GM23338 (cell line): ENCODE measurements around the gene YWHAE. TPM values are rescaled to one million over a fixed set of nuclear protein-coding genes. Genes with fewer than 3 reads are reported as not detected.
"Not testable (repeated sequence)": the region's sequence is repeated elsewhere in the genome, so short reads cannot be mapped to it uniquely, and the experiment has no call there.

ENCODE experiments used
- ATAC-seq: fragments of 200-7000 bp; cut with Tn5 transposase; 3 replicates; pipeline ENCODE4 v1.9.1; 2020
- DNase-seq: peaks from one replicate; pipeline ENCODE4 v3.0.0-alpha.2; 2015; ENCODE audit warnings: low spot score
- H2AFZ ChIP-seq: fragments of 200-600 bp; sonication (generic); 2 replicates; pipeline ENCODE4 v1.8.0; 2016; ENCODE audit warnings: antibody characterized with exemption, mild to moderate bottlenecking, moderate library complexity
- H3F3A ChIP-seq: fragments of 200-600 bp; sonication (generic); replicated peaks from 2 replicates; pipeline ENCODE4 v1.8.0; 2017; ENCODE audit warnings: antibody characterized with exemption, mixed run types, low read depth
- H3K27ac ChIP-seq: fragments of 200-600 bp; sonication (generic); 2 replicates; pipeline ENCODE4 v1.6.1; 2016; ENCODE audit warnings: low read depth
- H3K27me3 ChIP-seq: fragments of 200-600 bp; sonication (generic); 2 replicates; pipeline ENCODE4 v1.8.0; 2016; ENCODE audit warnings: mild to moderate bottlenecking, mixed run types, moderate library complexity; ENCODE audit not compliant: insufficient read depth
- H3K36me3 ChIP-seq: fragments of 200-600 bp; sonication (generic); 2 replicates; pipeline ENCODE4 v1.8.0; 2016; ENCODE audit warnings: mild to moderate bottlenecking; ENCODE audit not compliant: insufficient read depth
- H3K4me1 ChIP-seq: fragments of 200-600 bp; sonication (generic); 2 replicates; pipeline ENCODE4 v1.8.0; 2016; ENCODE audit warnings: mild to moderate bottlenecking, moderate library complexity; ENCODE audit not compliant: insufficient read depth
- H3K4me2 ChIP-seq: fragments of 200-600 bp; sonication (generic); 2 replicates; pipeline ENCODE4 v1.7.1; 2017; ENCODE audit warnings: mixed run types
- H3K4me3 ChIP-seq: fragments of 200-600 bp; sonication (generic); 2 replicates; pipeline ENCODE4 v1.6.1; 2016; ENCODE audit warnings: mixed run types
- H3K79me2 ChIP-seq: fragments of 200-600 bp; sonication (generic); replicated peaks from 2 replicates; pipeline ENCODE4 v1.8.0; 2017; ENCODE audit warnings: mild to moderate bottlenecking; ENCODE audit not compliant: insufficient read depth
- H3K9me2 ChIP-seq: fragments of 200-600 bp; sonication (generic); 2 replicates; pipeline ENCODE4 v1.8.0; 2017; ENCODE audit not compliant: insufficient read depth
- H4K20me1 ChIP-seq: fragments of 200-600 bp; sonication (generic); replicated peaks from 2 replicates; pipeline ENCODE4 v1.8.0; 2017; ENCODE audit warnings: mild to moderate bottlenecking; ENCODE audit not compliant: insufficient read depth
- H3K27ac Mint-ChIP-seq: 2 replicates; pipeline ENCODE4 v1.8.0; 2020; ENCODE audit warnings: inconsistent platforms, mild to moderate bottlenecking, moderate library complexity, mixed read lengths
- H3K27me3 Mint-ChIP-seq: 3 replicates; pipeline ENCODE4 v1.8.0; 2022; ENCODE audit warnings: low read depth, mild to moderate bottlenecking, moderate library complexity, mixed read lengths, inconsistent platforms; ENCODE audit not compliant: insufficient read depth, poor library complexity
- H3K36me3 Mint-ChIP-seq: 3 replicates; pipeline ENCODE4 v1.8.0; 2021; ENCODE audit warnings: low read depth, mild to moderate bottlenecking, inconsistent platforms, moderate library complexity, mixed read lengths
- H3K4me1 Mint-ChIP-seq: 3 replicates; pipeline ENCODE4 v1.8.0; 2020; ENCODE audit warnings: mild to moderate bottlenecking, inconsistent platforms, mixed read lengths
- H3K4me3 Mint-ChIP-seq: 3 replicates; pipeline ENCODE4 v1.8.0; 2021; ENCODE audit warnings: moderate library complexity, mild to moderate bottlenecking, inconsistent platforms, mixed read lengths
- H3K9me3 Mint-ChIP-seq: 3 replicates; pipeline ENCODE4 v1.8.0; 2020; ENCODE audit warnings: moderate library complexity, mild to moderate bottlenecking, inconsistent platforms, mixed read lengths
- CREB1 ChIP-seq: fragments of 250-450 bp; sonication (Bioruptor Pico); IDR thresholded peaks from 2 replicates; pipeline ENCODE4 v1.5.0; 2020; ENCODE audit warnings: low read depth, mild to moderate bottlenecking, moderate library complexity
- ETS1 ChIP-seq: IDR thresholded peaks from 2 replicates; pipeline ENCODE4 v1.6.1; 2016; ENCODE audit warnings: antibody characterized with exemption
- EZH2 ChIP-seq: fragments of 200-600 bp; sonication (generic); IDR thresholded peaks from one replicate; pipeline ENCODE4 v1.8.0; 2017; ENCODE audit warnings: antibody characterized with exemption, mild to moderate bottlenecking, low read depth; ENCODE audit not compliant: unreplicated experiment
- EZH2phosphoT487 ChIP-seq: fragments of 200-600 bp; sonication (generic); IDR thresholded peaks from one replicate; pipeline ENCODE4 v1.8.1; 2018; ENCODE audit warnings: antibody characterized with exemption; ENCODE audit not compliant: unreplicated experiment
- polyA plus RNA-seq: library from polyadenylated mRNA; unstranded; fragments of >200 nt; fragmentation: Nextera tagmentation; extraction: Ambion mirVana; gene quantifications from 2 replicates; pipeline ENCODE4 v1.2.1, GENCODE V29; 2016
- total RNA-seq: library from RNA; depleted of rRNA; stranded (reverse); fragments of >200 nt; shearing (Covaris generic); gene quantifications from 2 replicates; pipeline ENCODE4 v1.2.3, GENCODE V29; 2014
- TF ChIP-seq, protein P1 (sequence below): fragments of 250-450 bp; sonication (Bioruptor Pico); IDR thresholded peaks from 2 replicates; pipeline ENCODE4 v1.5.0; 2020; ENCODE audit warnings: mild to moderate bottlenecking, moderate library complexity

The YWHAE gene
- total and polyA plus RNA-seq, 2 experiments from 2014 or later, result 1,251 to 1,283 TPM

GRCh38 chr17:1379208-1379929 lies 20.7 kb downstream of the YWHAE start:
- DNase-seq, result no peak
- no peak overlapping the region for H2AFZ ChIP-seq
- peak overlapping the region; percentile 22 for H3K27ac ChIP-seq
- peaks cover 98% of the 10 kb centered on the region for H4K20me1 ChIP-seq
- H3F3A ChIP-seq, result peaks cover 7% of the 10 kb centered on the region; the same call in 1 of the 2 replicates
- no peak for ATAC-seq
- H3K79me2 ChIP-seq, result peaks cover 100% of the 10 kb centered on the region
- H3K36me3 Mint-ChIP-seq, result peaks cover 19% of the 10 kb centered on the region; the same call in 2 of the 3 replicates
- no peak overlapping the region for H3K4me3 Mint-ChIP-seq
- H3K27me3 ChIP-seq, result no peaks in the 10 kb centered on the region
- no peaks in the 10 kb centered on the region for H3K9me3 Mint-ChIP-seq
- H3K9me2 ChIP-seq, result no peaks in the 10 kb centered on the region
- H3K4me2 ChIP-seq, result no peak overlapping the region
- no peaks in the 10 kb centered on the region for H3K36me3 ChIP-seq
- H3K27me3 Mint-ChIP-seq, result peaks cover 12% of the 10 kb centered on the region
- TF ChIP-seq EZH2phosphoT487, result no peak
- no peak for TF ChIP-seq ETS1
- TF ChIP-seq, protein P1, sequence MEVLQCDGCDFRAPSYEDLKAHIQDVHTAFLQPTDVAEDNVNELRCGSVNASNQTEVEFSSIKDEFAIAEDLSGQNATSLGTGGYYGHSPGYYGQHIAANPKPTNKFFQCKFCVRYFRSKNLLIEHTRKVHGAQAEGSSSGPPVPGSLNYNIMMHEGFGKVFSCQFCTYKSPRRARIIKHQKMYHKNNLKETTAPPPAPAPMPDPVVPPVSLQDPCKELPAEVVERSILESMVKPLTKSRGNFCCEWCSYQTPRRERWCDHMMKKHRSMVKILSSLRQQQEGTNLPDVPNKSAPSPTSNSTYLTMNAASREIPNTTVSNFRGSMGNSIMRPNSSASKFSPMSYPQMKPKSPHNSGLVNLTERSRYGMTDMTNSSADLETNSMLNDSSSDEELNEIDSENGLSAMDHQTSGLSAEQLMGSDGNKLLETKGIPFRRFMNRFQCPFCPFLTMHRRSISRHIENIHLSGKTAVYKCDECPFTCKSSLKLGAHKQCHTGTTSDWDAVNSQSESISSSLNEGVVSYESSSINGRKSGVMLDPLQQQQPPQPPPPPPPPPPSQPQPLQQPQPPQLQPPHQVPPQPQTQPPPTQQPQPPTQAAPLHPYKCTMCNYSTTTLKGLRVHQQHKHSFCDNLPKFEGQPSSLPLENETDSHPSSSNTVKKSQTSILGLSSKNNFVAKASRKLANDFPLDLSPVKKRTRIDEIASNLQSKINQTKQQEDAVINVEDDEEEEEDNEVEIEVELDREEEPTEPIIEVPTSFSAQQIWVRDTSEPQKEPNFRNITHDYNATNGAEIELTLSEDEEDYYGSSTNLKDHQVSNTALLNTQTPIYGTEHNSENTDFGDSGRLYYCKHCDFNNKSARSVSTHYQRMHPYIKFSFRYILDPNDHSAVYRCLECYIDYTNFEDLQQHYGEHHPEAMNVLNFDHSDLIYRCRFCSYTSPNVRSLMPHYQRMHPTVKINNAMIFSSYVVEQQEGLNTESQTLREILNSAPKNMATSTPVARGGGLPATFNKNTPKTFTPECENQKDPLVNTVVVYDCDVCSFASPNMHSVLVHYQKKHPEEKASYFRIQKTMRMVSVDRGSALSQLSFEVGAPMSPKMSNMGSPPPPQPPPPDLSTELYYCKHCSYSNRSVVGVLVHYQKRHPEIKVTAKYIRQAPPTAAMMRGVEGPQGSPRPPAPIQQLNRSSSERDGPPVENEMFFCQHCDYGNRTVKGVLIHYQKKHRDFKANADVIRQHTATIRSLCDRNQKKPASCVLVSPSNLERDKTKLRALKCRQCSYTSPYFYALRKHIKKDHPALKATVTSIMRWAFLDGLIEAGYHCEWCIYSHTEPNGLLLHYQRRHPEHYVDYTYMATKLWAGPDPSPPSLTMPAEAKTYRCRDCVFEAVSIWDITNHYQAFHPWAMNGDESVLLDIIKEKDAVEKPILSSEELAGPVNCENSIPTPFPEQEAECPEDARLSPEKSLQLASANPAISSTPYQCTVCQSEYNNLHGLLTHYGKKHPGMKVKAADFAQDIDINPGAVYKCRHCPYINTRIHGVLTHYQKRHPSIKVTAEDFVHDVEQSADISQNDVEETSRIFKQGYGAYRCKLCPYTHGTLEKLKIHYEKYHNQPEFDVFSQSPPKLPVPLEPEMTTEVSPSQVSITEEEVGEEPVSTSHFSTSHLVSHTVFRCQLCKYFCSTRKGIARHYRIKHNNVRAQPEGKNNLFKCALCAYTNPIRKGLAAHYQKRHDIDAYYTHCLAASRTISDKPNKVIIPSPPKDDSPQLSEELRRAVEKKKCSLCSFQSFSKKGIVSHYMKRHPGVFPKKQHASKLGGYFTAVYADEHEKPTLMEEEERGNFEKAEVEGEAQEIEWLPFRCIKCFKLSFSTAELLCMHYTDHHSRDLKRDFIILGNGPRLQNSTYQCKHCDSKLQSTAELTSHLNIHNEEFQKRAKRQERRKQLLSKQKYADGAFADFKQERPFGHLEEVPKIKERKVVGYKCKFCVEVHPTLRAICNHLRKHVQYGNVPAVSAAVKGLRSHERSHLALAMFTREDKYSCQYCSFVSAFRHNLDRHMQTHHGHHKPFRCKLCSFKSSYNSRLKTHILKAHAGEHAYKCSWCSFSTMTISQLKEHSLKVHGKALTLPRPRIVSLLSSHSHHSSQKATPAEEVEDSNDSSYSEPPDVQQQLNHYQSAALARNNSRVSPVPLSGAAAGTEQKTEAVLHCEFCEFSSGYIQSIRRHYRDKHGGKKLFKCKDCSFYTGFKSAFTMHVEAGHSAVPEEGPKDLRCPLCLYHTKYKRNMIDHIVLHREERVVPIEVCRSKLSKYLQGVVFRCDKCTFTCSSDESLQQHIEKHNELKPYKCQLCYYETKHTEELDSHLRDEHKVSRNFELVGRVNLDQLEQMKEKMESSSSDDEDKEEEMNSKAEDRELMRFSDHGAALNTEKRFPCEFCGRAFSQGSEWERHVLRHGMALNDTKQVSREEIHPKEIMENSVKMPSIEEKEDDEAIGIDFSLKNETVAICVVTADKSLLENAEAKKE (CRISPR knock-in tag), result no peak
- TF ChIP-seq CREB1, result no peak
- no peak for TF ChIP-seq EZH2
- H3K4me1 ChIP-seq, result peaks cover 50% of the 10 kb centered on the region
- H3K4me3 ChIP-seq, result no peak overlapping the region
- peaks cover 52% of the 10 kb centered on the region for H3K4me1 Mint-ChIP-seq
- H3K27ac Mint-ChIP-seq, result no peak overlapping the region; the same call in 1 of the 2 replicates

DNA sequence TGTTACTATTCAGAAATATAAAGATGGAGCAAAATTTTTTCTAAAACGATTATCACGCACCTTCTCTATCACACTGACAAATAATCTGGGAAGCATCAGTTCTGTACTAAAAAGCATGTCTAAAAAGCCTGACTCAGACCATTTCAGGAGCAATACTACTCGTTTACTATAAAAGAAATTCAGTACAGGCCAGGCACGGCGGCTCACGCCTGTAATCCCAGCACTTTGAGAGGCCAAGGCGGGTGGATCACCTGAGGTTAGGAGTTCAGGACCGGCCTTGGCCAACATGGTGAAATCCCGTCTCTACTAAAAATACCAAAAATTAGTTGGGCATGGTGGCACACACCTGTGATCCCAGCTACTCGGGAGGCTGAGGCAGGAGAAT lies 21.6 kb downstream of the YWHAE start:
- H2AFZ ChIP-seq, H3K27me3 Mint-ChIP-seq, H3F3A ChIP-seq, DNase-seq, H3K9me2 ChIP-seq, H3K36me3 ChIP-seq, H3K27ac Mint-ChIP-seq, H3K27me3 ChIP-seq, ATAC-seq, H3K9me3 Mint-ChIP-seq, H3K4me2 ChIP-seq, H3K27ac ChIP-seq, H3K4me3 ChIP-seq, H3K4me3 Mint-ChIP-seq: not testable (repeated sequence)
- Histone ChIP-seq H3K4me1 (peaks cover 58% of the 10 kb centered on the region), H4K20me1 (peaks cover 98% of the 10 kb centered on the region), H3K79me2 (peaks cover 100% of the 10 kb centered on the region)
- Mint-ChIP-seq H3K36me3 (peaks cover 23% of the 10 kb centered on the region; the same call in 2 of the 3 replicates), H3K4me1 (peaks cover 54% of the 10 kb centered on the region)
